NCI-H1930 (cell line): ENCODE data around the gene LRG1.

ENCODE experiments used
- DNase-seq, 2 experiments: peaks; one replicate each; lab custom pipeline; 2025; lab: John Stamatoyannopoulos, UW

Gene LRG1

DNA sequence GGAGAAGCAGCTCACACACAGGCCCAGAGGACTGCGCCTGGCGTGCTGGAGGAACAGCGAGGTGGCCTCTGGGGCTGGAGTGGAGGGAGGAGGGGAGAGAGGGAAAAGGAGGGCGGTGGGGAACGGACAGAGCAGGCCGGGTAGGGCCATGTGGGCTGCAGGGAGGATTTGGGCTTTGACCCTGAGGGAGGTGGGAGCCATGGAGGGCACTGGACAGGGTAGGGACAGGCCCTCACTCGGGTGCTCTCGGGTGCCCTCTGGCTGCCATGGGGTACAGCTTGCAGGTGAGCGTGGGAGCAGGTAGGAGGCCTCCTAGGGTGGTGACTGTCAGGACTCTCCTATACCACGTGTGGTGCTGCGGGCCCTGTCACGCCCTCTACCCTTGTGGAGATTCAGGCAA is 44.4 kb downstream of the LRG1 start:
- no peak for DNase-seq

DNA sequence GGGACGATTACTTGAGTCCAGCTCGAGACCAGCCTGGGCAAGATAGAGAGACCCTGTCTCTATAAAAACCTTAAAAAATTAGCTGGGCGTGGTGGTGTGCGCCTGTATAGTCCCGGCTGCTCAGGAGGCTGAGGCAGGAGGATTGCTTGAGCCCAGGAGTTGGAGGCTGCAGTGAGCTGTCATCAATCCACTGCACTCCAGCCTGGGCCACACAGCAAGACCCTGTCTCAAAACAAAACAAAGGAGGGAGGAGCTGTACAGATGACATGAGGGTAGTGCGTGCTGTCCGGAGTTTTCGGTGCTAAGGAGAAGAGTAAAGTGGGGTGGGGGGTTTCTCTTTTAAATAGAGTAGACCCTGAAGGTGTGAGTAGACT is 45.2 kb downstream of the LRG1 start:
- DNase-seq = no peak

- no peak for DNase-seq
These were observed 45.7 kb downstream of the LRG1 start for GRCh38 chr19:4493929-4494690.

- DNase-seq = no peak
These were observed 46.5 kb downstream of the LRG1 start for GRCh38 chr19:4493104-4493928.

DNA sequence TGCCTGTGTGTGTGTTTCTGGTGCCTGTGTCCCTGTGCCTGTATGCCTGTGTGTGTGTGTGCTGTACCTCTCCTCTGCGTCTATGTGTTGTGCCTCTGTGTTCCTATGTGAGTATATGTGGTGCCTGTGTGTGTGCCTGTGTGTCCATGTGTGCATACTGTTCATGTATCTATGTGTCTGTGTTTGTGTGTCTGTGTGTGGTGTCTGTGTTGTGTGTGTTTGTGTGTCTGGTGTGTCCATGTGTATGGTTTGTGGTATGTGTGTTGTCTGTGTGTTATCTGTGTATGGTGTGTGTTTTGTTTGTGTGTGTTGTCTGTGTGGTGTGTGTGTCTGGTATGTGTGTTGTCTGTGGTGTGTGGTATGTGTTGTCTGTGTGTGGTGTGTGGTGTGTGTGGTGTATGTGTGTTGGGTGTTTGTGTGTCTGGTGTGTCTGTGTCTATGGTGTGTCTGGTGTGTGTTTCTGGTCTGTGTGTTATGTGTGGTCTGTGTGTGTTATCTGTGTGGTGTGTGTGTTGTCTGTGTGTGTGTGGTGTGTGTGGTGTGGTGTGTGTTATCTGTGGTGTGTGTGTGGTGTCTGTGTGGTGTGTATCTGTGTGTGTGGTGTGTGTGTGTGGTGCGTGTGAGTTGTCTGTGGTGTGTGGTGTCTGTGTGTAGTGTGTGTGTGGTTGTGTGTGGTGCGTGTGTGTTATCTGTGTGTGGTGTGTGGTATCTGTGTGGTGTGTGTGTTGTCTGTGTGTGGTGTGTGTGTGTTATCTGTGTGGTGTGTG is 47.3 kb downstream of the LRG1 start:
- DNase-seq = no peak

- no peak for DNase-seq
These were observed 48.4 kb downstream of the LRG1 start for GRCh38 chr19:4491446-4491845.

DNA sequence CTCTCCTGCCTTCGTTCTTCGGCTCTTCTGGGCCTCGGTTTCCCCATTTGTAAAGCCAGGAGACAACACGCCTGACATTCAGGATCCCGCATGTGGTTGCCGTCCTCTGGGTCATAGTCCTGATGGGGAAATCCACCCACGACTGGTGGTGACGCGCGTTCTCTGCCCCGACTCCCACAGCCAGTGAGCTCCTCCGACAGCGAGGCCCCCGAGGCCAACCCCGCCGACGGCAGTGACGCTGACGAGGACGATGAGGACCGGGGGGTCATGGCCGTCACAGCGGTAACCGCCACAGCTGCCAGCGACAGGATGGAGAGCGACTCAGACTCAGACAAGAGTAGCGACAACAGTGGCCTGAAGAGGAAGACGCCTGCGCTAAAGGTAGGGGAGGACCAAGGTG is 51.3 kb downstream of the LRG1 start:
- no peak for DNase-seq

DNA sequence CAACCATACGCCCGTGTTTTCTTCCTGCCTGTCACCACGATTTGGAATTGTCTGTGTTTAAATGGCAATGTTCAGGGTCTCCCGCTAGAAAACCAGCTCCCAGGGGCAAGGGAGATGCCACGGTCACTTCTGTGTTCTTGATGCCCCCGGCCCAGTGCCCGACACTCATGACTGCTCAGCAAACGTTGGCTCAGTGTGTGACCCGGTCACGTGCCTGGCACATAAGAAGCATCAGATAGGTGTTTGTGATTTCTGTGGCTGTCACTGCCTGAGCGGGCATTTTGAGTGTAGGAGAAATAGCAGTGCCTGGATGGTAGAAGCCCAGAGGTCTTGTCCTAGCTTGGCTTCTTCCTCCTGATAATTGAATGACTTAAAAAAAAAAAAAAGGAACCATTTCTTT is 52.3 kb downstream of the LRG1 start:
- no peak for DNase-seq
